Raji (cell line): ENCODE data around the gene RAB11FIP5.

Experiments
- POLR2A ChIP-seq: IDR thresholded peaks from 2 replicates; pipeline ENCODE4 v1.6.1; 2011; ENCODE audit warnings: low read depth, low read length, control low read depth; ENCODE audit not compliant: insufficient read depth

Gene RAB11FIP5

GRCh38 chr2:73034661-73035375 lies 77.9 kb downstream of the RAB11FIP5 start:
- no peak for TF ChIP-seq POLR2A

- no peak for TF ChIP-seq POLR2A
Observed at GRCh38 chr2:73033766-73034381, 78.9 kb downstream of the RAB11FIP5 start.

- TF ChIP-seq POLR2A: no peak
Observed at GRCh38 chr2:73033142-73033765, 79.5 kb downstream of the RAB11FIP5 start.

GRCh38 chr2:73032702-73033097 lies 80.0 kb downstream of the RAB11FIP5 start:
- TF ChIP-seq POLR2A: no peak

- TF ChIP-seq POLR2A: no peak
Observed at GRCh38 chr2:73031725-73032701, 80.7 kb downstream of the RAB11FIP5 start.

- TF ChIP-seq POLR2A: no peak
Observed at GRCh38 chr2:73031095-73031678, 81.6 kb downstream of the RAB11FIP5 start.

GRCh38 chr2:73028841-73029240 lies 83.9 kb downstream of the RAB11FIP5 start:
- TF ChIP-seq POLR2A: no peak

GRCh38 chr2:73027340-73027739 lies 85.4 kb downstream of the RAB11FIP5 start:
- TF ChIP-seq POLR2A: no peak

GRCh38 chr2:73023497-73023896 lies 89.3 kb downstream of the RAB11FIP5 start:
- no peak for TF ChIP-seq POLR2A
